NCI-H2196 (cell line): ENCODE results near the gene TSGA10IP.
A peak's percentile ranks its signal among the peaks of the same experiment; 100 is the strongest.

Source experiments
- DNase-seq: peaks from one replicate; lab custom pipeline; 2025; ENCODE audit not compliant: unreplicated experiment; lab: John Stamatoyannopoulos, UW

The TSGA10IP gene

DNA sequence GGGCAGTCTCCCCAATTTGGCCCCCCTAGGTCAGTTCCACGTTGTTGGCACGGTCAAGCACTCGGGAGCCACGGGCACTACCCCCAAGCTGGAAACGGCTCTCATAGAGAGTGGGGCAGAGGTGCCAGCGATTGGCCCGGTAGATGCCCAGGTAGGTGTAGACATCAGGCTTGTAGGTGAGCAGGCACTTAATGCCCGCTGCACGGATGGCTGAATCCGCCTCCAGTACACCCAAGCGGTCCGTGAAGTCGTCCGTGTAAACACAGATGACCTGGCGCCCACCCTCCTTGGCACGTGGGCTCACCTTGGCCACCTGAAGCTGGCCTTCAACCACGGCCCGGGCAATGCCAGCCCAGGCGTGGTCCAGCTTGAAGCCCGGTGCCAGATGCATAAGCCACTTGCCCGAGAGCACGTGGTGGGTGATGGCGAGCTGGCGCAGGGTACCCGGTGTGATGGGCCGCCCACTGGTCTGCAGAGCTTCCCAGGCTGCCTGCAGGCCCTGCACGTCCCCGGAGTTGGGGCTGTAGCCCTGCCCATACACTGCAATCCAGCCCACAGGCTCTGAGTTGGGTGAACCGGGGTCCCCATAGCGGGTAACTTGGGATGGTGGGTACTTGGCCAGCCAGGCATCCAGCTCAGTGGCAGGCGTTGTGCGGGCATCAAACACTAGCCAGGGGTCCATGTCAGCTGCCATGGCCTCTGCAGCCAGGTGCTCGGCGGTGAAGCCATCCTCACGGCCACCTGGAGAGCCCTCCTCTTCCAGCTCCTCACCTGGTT is 27.7 kb upstream of the TSGA10IP start:
- DNase-seq, result no peak

DNA sequence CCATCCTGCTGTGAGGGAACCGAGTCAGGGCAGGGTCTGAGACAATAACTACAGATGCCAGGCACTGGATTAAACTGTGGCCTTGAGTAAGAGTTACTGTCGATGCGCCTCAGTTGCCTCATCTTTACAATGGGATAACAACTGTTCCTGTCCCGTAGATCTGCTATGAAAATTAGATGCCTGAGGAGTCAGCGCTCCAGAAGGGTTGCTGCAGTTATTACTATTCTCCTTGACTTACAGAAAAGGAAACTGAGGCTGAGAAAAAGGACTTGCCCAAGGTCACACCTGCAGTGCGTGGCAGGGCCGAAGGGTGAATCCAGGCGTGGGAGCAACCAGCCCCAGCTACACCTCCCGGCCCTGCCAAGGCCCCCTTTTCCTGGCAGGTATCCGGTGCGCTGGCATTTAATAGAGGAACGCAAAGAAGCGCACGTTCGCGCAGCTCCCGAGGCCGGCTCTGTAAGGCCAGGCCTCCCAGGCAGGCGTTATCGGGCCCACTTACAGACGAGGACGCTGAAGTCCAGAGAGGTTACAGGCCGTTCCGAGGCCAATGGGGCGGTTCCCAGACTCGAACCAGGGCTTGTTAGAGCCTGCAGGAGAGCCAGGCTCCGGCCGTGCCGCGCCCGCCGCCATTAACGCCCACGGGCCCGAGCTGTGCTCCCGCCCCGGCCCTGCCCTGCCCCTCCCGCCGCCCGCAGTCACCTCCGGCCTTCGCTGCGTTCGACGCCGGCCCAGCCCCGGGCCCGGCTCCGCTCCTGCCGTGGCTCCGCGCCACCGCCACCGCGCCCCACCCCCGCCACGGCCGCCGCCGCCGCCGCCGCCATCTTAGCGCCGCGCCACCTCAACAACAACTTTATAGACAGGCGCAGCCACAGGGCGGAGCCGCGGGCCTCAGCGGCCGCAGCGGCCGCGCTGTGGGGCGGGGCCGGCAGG is 26.8 kb upstream of the TSGA10IP start, which contains the start of gene C11orf68:
Gene C11orf68 (minus strand): TSS at position 852 of the 930 bp plus-strand sequence. CDS start 31 bp downstream, at position 821.
- peak; percentile 48 for DNase-seq

DNA sequence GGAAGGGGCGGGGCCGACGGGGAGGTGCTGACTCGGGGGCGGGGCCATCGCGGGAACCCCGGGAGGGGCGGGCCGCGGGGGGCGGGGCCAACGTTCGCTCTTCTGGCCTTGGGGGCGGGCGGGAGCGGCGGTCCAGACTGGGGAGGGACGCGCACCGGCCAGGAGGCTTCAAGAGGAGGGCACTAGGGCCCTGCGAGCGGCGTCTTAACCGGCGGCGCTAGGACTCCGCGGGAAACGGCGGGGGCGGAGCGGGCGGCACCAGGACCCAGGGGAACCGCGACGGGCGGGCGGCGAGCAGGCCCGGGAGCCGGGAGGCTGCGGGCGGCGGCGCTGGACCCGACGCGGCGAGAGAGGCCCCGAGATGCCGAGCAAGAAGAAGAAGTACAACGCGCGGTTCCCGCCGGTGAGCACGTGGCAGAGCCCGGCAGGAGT is 26.1 kb upstream of the TSGA10IP start, which contains the start of gene DRAP1:
Gene DRAP1 (plus strand): TSS at position 286 of the 432 bp plus-strand sequence. CDS start 76 bp downstream, at position 362.
- DNase-seq, result peak; percentile 98

DNA sequence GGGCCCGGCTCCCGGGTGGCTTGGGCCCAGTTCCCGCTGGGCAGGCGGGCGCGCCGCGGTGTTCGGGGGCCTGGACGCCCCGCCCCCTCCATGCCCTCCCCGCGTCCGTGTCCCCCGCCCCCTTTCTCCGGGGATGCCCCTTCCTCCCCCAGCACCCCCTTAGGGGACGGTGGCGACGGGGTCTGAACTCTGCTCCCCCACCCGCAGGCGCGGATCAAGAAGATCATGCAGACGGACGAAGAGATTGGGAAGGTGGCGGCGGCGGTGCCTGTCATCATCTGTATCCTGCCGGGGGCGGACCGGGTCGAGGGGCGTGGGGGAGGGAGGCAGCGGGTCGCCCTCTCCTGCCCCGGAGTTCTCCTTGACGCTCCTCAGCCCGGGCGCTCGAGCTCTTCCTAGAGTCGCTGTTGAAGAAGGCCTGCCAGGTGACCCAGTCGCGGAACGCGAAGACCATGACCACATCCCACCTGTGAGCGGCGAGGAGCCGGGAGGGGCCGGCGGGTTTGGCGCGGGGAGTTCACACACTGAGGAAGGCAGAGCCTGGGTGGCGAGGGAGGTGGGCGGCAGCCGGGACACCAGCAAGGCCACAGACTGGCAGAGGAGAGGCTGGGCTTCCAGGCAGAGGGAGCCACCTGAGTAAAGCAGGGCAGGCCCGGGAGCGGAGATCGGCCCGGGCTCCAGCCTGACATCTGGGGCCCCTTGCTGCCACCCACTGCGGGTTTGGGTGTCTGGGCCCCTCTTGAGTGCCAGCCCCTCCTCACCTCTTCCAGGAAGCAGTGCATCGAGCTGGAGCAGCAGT is 25.5 kb upstream of the TSGA10IP start:
- peak; percentile 22 for DNase-seq

DNA sequence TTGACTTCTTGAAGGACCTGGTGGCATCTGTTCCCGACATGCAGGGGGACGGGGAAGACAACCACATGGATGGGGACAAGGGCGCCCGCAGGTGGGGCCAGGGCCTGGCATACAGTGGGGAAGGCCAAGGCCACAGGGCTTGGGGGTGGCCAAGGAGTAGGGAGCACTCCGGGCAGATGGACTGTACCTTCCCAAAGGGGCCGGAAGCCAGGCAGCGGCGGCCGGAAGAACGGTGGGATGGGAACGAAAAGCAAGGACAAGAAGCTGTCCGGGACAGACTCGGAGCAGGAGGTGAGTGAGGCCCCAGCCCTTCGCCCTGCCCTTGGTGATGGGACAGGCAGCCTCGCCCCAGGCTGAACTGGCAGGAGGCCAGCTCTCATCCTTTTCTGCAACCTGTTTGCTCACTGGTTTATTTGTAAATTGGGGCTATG is 24.9 kb upstream of the TSGA10IP start:
- no peak for DNase-seq

DNA sequence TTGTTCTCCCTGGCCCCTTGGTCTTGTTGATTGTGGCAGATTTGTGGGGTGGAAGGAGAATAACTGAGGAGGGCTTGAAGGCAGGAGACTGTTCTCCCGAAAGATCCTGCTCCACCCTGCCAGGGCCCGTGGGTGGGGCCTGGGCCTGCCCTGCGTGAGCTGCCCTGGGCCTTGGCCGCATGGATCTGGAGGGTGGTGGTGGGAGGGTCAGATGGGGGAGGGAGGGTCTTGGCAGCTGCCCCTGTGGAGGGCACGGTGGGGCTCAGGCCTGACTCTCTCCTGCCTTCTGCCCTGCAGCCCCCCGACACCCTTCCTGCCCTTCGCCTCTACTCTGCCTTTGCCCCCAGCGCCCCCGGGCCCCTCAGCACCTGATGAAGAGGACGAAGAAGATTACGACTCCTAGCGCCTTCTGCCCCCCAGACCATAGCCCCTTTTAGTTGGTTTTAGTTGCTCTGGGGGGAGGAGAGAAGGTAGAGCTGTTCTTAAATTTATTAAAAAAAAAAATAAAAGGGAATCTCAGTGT is 24.2 kb upstream of the TSGA10IP start:
- no peak for DNase-seq

DNA sequence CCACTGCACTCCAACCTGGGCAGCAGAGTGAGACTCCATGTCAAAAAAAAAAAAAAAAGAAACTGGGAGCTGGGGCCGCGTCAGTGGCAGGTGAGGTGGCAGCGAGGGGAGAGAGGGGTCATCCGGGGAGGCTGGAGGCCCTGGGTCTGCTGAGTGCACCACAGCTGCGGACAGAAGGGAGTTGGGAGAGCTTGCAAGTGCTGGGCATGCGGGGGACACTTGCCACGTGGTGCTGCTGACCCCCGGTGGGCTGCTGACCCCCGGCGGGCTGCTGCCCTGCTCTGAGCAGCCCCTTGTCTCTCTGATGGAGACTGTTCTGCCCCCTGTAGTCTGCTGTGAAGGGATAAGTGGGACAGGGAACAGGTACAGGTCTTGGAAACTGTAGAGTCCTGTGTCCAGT is 23.4 kb upstream of the TSGA10IP start:
- DNase-seq, result no peak

DNA sequence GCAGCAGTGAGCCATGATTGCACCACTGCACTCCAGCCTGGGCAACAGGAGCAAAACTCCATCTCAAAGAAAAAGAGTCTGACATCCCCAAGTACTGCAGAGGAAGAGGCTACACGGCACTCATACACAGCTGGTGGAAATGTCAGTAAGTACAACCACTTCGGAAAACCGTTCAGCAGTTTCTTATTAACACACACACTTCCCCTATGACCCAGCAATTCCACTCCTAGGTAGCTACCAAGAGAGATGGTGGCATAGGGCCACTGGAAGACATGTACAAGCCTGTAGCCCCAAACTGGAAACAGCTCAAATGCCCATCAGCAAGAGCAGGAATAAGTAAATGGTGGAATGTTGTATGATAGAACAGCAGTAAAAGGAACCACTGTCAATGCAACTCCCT is 22.7 kb upstream of the TSGA10IP start:
- DNase-seq, result no peak

DNA sequence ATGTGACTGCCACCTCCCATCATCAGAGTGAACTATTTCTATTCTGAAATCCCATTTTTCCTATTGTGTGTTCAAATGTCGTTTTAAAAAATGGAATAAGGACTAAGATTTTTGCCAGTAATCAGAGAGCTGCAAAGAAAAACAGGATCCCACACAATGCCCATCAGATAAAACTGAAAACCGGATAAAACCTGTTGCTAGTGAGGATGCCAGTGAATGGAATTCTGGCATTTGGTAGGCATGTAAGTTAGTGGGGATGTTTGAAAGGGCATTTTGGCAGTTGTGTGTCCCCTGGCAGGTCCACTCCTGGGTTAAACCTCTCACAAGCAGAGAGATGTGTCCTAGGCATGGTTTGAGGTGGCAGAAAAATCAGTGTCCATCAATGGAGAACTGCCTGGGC is 19.9 kb upstream of the TSGA10IP start:
- no peak for DNase-seq

DNA sequence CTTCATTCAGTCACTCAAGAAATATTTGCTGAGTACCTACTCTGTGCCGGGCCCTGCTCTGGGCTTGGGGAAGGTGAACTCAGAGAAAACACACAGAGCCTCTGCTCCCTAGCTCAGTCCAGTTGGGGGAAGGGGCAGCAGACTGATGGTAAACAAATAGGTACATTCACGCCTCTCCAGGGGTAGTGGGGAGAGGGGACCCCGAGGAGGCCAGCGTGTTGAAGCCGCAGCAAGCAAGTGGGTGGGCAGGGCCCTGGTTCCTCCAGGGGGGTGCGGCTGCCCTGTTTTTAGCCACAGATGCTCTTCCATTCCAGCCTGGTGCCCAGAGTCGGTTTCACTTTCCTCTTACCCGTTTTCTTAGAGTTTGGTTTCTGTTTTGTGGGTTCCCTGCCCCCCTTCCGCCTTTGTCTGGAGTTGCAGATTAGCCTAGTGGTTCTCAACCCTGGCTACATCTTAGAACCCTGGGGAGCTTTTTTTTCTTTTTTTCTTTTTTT is 17.3 kb upstream of the TSGA10IP start:
- DNase-seq, result no peak

DNA sequence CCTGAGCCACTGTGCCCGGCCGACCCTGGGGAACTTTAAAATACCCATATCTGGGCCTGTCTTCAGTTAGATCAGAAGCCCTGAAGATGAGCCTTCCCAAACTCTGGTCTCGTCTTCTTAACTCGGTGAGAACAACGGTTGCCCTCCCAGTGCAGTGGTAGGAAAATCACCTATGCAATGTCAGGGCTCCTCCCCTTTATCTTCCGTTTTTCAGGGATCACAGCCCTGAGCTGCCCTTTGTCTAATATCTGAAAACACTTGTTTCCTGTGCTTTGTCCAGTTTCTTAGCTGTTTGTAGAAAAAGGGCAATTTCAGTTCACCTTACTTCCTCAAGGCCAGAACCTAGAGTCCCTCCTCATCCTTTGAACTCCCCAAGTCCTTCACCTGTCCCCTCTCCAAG is 16.6 kb upstream of the TSGA10IP start:
- no peak for DNase-seq

DNA sequence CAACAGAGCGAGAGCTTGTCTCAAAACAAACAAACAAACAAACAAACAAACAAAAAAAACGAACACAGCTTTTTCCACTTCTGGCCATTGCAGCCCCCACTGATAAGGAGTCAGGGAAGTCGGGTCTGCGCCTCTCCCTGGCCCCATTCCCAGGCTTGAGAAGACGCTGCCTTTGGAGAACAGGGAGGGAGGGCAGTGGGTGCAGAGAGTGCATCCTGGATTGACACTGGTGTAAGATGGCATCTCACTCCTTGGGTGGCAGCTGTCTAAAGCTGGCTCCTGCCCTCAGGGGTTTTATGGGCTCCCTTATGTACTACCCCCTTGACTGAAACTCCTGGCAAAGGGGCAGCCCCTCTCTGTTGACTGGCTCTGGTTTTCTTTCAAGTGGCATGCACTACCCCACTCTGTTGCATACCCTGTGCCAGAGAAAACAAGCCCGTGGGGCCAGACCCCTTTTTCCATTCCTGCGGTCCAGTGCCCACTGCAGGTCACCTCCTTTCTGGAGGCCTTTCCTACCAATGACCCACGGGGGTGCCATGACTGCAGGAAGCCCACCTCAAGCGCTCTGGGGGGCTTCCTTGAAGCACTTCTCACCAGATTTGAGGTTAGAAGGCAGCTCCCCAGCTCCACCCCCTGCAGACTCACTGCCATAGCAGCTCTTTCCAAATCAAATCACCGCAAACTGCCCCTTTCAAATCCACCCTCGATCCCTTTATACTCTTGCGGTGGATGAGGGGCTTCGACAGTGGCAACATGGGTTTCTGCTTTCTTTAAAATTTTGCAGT is 13.3 kb upstream of the TSGA10IP start:
- no peak for DNase-seq

DNA sequence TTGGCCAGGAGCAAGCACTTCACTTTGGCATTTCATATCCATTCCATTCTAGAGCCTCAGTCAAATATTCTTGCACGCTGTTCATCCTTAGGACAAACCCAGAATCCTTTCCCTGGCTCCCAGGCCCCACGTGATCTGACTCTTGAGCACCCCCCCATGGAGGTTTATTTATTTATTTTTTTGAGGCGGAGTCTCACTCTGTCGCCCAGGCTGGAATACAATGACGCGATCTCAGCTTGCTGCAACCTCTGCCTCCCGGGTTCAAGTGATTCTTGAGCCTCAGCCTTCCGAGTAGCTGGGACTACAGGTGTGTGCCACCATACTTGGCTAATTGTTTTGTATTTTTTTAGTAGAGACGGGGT is 12.7 kb upstream of the TSGA10IP start:
- DNase-seq, result no peak

DNA sequence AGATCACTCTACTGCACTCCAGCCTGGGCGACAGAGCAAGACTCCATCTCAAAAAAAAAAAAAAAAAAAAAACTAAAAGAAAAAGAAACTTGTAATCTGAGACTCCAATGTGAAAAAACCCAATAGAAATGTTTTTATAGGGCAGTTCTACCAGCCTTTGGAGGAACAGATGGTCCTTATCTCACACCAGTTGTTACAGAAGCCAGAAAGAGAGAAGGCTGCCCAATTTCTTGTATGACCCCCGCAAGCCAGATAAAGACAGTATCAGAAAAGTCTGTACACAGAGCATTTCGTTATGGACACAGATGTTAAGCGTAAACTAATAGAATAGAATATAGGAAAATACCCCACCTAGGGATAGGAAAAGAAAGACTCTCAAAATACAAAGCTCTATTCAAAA is 11.3 kb upstream of the TSGA10IP start:
- no peak for DNase-seq

DNA sequence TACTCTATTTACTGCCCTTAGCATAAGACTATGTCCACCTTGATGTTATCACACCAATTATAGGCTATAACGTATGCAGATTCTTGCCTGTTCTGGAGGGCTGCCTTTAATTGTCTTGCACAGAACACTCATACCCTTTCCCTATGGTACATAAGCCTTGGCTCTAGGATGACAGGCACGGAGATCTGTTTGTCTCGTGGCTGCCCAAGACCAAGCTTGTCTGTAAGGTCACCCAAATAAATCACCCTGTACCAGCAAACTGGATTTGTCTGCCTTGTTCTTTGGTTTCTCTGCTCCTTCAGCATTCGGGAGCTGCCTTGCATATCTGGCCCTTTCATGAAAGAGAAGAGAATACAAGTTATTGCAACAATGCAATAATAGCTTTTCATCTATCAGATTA is 7.5 kb upstream of the TSGA10IP start:
- no peak for DNase-seq

DNA sequence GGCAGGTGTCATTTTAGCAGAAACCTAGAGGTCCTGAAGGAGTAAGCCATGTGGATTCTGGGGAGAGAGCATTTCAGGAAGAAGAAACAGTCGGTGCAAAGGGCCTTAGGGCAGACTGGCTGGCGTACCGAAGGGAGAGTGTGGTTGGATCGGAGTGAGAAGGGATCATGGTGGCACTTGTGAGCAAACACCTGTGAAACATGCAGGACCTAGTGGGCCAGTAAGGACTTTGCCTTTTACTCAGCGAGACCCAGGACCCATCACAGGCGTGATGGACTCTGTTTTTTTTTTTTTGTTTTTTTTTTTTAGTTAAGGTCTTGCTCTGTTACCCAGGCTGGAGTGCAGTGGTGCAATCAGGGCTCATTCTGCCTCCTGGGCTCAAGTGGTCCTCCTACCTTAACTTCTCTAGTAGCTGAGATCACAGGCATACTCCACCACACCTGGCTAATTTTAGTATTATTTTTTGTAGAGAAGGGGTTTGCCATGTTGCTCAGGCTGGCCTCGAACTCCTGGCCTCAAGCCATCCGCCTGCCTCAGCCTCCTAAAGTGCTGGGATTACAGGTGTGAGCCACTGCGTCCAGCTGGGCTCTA is 3.5 kb upstream of the TSGA10IP start:
- no peak for DNase-seq

DNA sequence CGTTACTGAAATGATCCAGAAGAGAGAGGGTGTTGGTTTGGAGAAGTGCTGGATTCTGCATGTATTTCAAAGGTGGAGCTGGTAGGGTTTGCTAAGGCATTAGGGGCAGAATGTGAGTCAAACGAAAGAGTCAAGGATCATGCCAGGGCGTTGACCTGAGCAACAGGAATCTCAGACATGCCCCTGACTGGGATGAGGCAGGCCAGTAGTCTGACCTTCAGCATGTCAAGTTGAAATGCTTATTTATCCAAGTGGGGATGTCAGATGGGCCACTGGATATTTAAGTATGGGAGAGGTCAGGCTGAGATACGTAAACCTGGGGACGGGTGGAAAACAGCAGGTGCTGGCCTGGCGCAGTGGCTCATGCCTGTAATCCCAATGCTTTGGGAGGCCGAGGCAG is 2.7 kb upstream of the TSGA10IP start:
- DNase-seq, result no peak

DNA sequence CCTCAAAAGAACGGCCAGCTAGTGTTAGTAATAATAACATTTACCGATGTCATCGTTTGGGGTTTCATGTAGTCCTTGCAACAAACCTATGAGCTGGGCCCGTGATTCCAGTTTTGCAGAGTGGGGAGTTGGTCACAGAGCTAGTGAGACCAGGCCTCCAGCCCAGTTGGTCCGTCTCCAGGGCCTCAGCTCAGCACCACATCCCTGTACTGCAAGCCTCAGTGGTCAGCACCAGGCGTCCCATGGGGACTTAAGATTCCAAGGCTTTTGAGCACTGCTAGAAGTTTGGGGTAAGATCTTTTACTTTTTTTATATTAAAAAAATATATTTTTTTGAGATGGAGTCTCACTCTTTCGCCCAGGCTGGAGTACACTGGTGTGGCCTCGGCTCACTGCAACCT is 1.1 kb upstream of the TSGA10IP start:
- no peak for DNase-seq

DNA sequence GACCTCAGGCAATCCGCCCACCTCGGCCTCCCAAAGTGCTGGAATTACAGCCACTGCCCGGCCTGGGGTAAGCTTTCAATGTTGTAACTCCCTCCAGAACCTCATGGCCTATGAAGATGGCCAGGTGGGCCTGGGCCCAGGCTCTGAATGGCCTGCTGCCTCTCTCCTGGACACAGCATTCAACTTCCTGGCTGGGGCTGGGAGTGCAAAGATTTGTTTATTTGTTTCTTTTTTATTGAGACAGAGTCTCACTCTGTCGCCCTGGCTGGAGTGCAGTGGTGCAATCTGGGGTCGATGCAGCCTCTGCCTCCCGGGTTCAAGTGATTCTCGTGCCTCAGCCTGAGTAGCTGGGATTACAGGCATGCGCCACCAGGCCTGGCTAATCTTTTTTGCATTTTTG is 513 bp upstream of the TSGA10IP start:
- no peak for DNase-seq
